ES-I3 (cell line): Measurements from ENCODE around the gene EVC2.
"Not testable (repeated sequence)": the region's sequence is repeated elsewhere in the genome, so short reads cannot be mapped to it uniquely, and the experiment has no call there.

Experiments used
- H3K36me3 ChIP-seq: 2 replicates; pipeline ENCODE4 v1.6.1; 2013; ENCODE audit warnings: mild to moderate bottlenecking, low read length, control low read depth, moderate library complexity; ENCODE audit not compliant: insufficient read depth
- H3K4me1 ChIP-seq: 2 replicates; pipeline ENCODE4 v1.6.1; 2013; ENCODE audit warnings: mild to moderate bottlenecking, control low read depth, low read length; ENCODE audit not compliant: insufficient read depth
- H3K9ac ChIP-seq: 2 replicates; pipeline ENCODE4 v1.6.1; 2013; ENCODE audit warnings: low read depth, mild to moderate bottlenecking, low read length, moderate library complexity
- H3K9me3 ChIP-seq: 2 replicates; pipeline ENCODE4 v1.6.1; 2013; ENCODE audit warnings: mild to moderate bottlenecking, low read length, moderate library complexity; ENCODE audit not compliant: control insufficient read depth, insufficient read depth

EVC2 gene

DNA sequence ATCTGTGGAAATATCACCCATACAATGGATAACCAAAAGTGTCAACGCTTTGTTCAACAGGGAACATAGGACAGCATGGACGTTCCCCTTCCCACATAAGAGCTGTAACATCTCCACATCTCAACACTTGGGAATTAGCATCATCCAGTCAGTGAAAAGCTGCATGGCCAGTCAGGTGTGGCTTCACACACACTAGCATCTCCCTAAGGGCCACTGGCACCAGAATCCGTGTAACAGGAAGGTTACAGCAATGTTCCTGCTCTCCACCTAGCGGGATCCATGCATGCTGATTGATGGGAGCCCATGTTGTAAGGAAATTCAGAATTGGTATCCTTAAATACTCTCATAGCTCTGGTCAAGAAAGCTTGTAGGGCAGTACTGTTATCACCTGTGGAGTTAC is 78.8 kb downstream of the EVC2 start:
- Histone ChIP-seq H3K4me1 (peaks cover 3% of the 10 kb centered on the region; the same call in 1 of the 2 replicates), H3K36me3 (peaks cover 6% of the 10 kb centered on the region; the same call in 1 of the 2 replicates), H3K9me3 (no peaks in the 10 kb centered on the region), H3K9ac (no peak overlapping the region)

DNA sequence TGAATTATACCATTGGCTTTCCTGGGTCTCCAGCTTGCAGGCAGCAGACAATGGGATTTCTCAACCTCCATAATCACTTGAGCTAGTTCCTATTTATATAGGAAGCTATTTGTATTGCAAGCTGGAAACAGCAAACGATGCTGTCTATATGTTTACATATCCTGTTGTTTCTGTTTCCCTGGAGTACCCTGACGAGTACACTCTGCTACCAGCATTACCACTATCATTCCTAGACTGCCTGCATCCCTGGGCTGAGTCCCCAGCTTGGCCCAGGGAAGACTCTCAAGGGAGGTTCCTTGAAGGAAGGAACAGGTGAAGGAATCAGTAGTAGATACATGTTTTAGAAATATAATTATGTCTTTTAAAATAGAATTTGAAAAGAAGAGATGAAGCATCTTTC is 81.4 kb downstream of the EVC2 start:
- Histone ChIP-seq H3K36me3 (peaks cover 6% of the 10 kb centered on the region; the same call in 1 of the 2 replicates), H3K9ac (no peak overlapping the region), H3K9me3 (no peaks in the 10 kb centered on the region), H3K4me1 (no peaks in the 10 kb centered on the region)

DNA sequence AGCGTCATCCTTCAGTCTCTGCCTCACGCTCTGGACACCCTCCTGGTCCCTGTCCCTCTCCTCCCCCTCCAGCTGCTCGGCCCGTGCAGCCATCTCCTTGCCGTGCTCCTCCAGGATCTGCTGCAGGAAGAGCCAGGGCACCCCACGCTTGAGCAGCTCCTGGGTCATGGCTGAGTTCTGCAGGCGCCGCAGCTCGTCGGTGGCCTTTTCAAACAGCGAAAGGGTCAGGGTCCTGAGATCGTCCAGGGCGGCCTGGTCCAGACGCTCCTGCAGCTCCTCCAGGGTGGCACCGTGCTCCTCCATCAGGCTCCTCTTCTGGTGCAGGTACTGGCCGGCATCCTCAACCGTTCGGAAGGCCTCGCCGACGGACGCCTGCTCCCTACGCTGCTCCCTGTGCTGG is 85.8 kb downstream of the EVC2 start:
- H3K9ac ChIP-seq, result no peak overlapping the region
- H3K4me1 ChIP-seq, result no peaks in the 10 kb centered on the region
- H3K36me3 ChIP-seq, result peaks cover 6% of the 10 kb centered on the region; the same call in 1 of the 2 replicates
- no peaks in the 10 kb centered on the region for H3K9me3 ChIP-seq

- no peaks in the 10 kb centered on the region for H3K9me3 ChIP-seq
- H3K9ac ChIP-seq, result no peak overlapping the region
- no peaks in the 10 kb centered on the region; the same call in 1 of the 2 replicates for H3K36me3 ChIP-seq
- no peaks in the 10 kb centered on the region for H3K4me1 ChIP-seq
Observed at GRCh38 chr4:5619913-5620625, 88.3 kb downstream of the EVC2 start.

DNA sequence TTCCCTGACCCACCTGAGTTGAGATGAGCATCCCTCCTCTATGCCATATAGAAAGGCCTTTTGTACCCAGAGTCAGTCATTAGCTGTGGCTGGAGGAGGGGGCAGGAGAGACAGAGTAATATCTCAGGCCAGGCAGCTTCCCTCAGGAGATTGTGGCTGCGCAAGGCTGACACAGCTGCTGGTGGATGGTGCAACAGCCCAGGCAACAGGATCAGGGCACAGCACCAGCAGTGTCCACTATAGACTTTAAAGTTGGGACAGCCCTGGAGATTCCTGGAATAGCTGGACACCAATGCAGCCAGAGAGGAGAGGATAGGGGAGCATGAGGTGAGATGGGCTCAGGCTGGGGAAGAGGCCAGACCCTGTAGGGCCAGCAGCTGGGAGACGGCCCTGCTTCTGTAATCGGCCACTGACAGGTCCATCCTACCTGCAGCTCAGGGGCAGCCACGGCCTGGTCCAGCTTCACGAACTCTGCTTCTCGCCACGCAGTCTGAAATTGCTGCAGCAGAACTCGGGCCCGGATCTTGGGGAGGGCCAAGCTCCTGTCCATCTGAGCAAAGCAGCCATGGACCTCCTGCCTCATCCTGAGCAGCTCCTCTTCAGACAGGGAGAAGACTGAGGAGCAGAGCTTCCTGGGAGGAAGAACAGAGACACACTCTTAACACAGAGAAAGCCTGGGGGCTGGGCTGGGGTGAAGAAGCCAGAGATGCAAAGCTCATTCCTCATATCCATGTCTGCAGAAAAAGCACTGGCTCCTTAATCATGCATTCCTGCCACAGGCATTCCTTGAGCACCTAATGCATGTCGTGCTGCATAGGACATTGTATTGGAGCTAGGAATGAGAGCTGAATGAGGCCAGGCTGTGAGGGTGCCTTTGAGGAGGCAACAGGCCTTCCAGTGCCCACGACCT is 90.1 kb downstream of the EVC2 start:
- Histone ChIP-seq H3K36me3 (no peaks in the 10 kb centered on the region; the same call in 1 of the 2 replicates), H3K4me1 (no peaks in the 10 kb centered on the region), H3K9ac (no peak overlapping the region), H3K9me3 (no peaks in the 10 kb centered on the region)

- Histone ChIP-seq H3K9ac (no peak overlapping the region), H3K36me3 (no peaks in the 10 kb centered on the region; the same call in 1 of the 2 replicates), H3K9me3 (no peaks in the 10 kb centered on the region), H3K4me1 (no peaks in the 10 kb centered on the region)
Observed at GRCh38 chr4:5616331-5616950, 91.9 kb downstream of the EVC2 start.

DNA sequence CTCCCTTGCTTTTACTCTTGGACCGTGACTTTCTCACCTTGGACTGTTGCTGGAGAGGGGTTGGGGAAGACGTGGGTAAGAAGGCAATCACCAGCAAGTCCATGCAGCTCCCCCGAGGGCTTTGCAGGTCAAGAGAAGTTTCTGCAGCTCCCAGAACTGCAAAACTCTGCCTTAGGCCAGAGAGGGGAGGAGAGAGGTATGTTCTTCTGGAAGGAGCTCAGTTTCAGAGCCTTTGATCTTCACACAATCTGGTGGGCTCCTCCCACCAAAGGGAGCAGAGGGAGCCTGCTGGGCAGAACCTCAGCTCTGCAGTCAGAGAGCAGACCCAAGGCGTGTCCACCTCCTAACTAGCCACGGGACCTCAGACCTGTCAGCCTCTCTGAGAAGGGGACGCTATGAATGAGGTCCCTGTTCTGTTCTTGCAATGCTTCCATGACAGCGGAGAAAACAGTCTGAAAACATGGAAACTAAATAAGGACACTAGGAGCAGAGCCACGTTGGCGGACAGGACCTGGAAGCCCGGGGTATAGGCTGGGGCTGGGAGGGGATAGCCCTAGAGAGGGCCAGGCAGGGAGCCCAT is 92.8 kb downstream of the EVC2 start:
- Histone ChIP-seq H3K4me1 (no peaks in the 10 kb centered on the region), H3K36me3 (no peaks in the 10 kb centered on the region), H3K9me3 (no peaks in the 10 kb centered on the region), H3K9ac (no peak overlapping the region)

DNA sequence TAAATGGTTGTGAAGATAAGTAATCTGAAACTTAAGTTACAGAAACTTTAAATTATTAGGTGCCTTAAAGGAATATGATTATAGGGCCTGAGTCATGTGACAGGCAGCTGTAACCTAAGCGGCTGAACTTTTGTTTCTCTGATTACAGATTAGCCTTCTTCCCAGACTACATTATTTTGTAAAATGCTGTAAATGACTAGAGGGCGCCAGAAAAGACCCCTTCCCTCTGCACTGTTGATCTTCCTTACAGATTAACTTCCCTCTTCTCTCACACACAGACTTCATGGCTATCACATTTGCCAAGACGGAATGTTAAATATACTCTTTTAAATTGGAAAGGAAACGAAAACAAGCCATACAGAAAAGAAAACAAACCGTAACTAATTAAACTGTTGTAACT is 96.6 kb downstream of the EVC2 start:
- Histone ChIP-seq H3K9me3 (no peaks in the 10 kb centered on the region), H3K36me3 (no peaks in the 10 kb centered on the region), H3K4me1 (no peaks in the 10 kb centered on the region), H3K9ac (no peak overlapping the region)

DNA sequence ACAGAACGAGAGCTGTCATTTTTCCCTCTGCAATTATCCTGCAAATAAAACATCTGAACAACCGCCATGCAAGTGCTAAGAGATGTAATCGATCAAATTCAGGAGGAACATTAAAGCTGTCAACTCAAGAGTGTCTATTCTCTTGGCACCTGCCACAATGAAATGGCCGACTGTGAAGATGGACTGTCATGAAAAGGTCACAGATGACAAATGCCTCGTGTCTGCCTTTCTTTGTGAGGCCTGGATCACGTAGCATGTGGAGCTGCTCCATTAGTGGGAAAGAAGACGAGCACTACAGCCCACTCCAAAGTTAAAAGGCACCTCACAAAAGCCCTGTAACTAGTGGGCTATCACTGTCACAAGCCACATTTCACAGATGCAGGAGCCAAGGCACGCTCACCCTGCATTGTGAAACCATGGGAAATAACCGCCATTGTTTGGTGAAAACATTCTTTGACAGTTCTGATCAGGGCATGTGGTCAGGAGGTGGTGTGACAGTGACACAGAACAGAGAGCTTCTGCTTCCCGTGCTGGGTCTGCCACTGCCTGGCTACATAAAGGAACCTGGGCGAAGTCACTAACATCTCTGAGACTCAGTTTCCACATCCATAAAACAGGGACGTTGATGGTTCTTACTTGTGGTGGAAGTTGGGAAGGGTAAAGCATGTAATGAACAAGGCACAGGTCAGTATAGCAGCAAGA is 98.9 kb downstream of the EVC2 start:
- Histone ChIP-seq H3K9me3 (no peaks in the 10 kb centered on the region), H3K9ac (no peak overlapping the region), H3K36me3 (no peaks in the 10 kb centered on the region), H3K4me1 (no peaks in the 10 kb centered on the region)

DNA sequence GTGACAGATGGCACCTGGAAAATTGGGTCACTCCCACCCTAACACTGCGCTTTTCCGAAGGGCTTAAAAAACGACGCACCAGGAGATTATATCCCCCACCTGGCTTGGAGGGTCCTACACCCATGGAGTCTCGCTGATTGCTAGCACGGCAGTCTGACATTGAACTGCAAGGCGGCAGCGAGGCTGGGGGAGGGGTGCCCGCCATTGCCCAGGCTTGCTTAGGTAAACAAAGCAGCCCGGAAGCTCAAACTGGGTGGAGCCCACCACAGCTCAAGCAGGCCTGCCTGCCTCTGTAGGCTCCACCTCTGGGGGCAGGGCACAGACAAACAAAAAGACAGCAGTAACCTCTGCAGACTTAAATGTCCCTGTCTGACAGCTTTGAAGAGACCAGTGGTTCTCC is 114.5 kb downstream of the EVC2 start:
- not testable (repeated sequence) for H3K9ac ChIP-seq, H3K36me3 ChIP-seq, H3K9me3 ChIP-seq
- 0 out of 2 replicates have a peak, but pooled peaks cover 11% of the 10 kb centered on the region for H3K4me1 ChIP-seq

- H3K9me3 ChIP-seq, result peaks cover 16% of the 10 kb centered on the region
- H3K9ac ChIP-seq, result no peak overlapping the region
- peaks cover 6% of the 10 kb centered on the region; the same call in 1 of the 2 replicates for H3K36me3 ChIP-seq
- H3K4me1 ChIP-seq, result 0 out of 2 replicates have a peak, but pooled peaks cover 11% of the 10 kb centered on the region
Observed at GRCh38 chr4:5592272-5592671, 116.1 kb downstream of the EVC2 start.

DNA sequence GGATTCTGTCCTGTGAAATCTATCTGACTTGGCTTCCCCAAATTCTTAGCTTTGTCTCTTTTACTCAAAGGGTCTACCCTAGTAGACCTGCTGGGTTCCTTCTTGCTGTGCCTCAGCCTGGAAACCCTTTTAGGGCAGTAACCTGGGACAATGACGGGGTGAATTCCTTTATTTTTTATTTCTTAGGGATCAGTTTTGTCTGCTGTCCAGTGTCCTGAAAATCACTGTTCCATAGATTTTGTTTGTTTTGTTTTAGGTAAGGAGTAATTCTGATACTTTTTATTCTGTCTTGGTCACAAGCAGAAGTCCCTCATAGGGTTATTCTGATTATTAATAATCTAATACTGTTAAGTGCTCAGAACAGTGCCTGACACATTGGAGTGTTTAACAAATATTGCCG is 118.9 kb downstream of the EVC2 start:
- H3K9ac ChIP-seq, result no peak overlapping the region
- H3K4me1 ChIP-seq, result 0 out of 2 replicates have a peak, but pooled peaks cover 11% of the 10 kb centered on the region
- peaks cover 6% of the 10 kb centered on the region; the same call in 1 of the 2 replicates for H3K36me3 ChIP-seq
- peaks cover 17% of the 10 kb centered on the region for H3K9me3 ChIP-seq

- Histone ChIP-seq H3K36me3 (peaks cover 6% of the 10 kb centered on the region; the same call in 1 of the 2 replicates), H3K9me3 (peaks cover 17% of the 10 kb centered on the region), H3K9ac (no peak overlapping the region), H3K4me1 (0 out of 2 replicates have a peak, but pooled peaks cover 11% of the 10 kb centered on the region)
Observed at GRCh38 chr4:5588046-5588445, 120.3 kb downstream of the EVC2 start.
